Ascending aorta (tissue), 2 donors: ENCODE results near the gene DDHD1. TPM values are rescaled to one million over a fixed set of nuclear protein-coding genes. Genes with fewer than 3 reads are reported as not detected.
A peak's percentile ranks its signal among the peaks of the same experiment; 100 is the strongest.

Source experiments
- DNase-seq, 2 donors: peaks; one replicate each; pipeline ENCODE4 v3.0.0-alpha.2; 2019; ENCODE audit warnings: low spot score in 2 of 2
- H3K27ac ChIP-seq, 2 donors: fragments of 200-600 bp; sonication (generic); one replicate each; pipeline ENCODE4 v1.5.1; 2016 to 2017; ENCODE audit warnings: mild to moderate bottlenecking in 1 of 2
- H3K27me3 ChIP-seq: fragments of 200-600 bp; sonication (generic); one replicate; pipeline ENCODE4 v1.5.1; 2017
- H3K36me3 ChIP-seq, 2 donors: fragments of 200-600 bp; sonication (generic); one replicate each; pipeline ENCODE4 v1.5.1; 2016
- H3K4me1 ChIP-seq, 2 donors: fragments of 200-600 bp; sonication (generic); one replicate each; pipeline ENCODE4 v1.5.1; 2016 to 2017; ENCODE audit warnings: mild to moderate bottlenecking in 1 of 2
- H3K4me3 ChIP-seq, 2 donors: fragments of 200-600 bp; sonication (generic); one replicate each; pipeline ENCODE4 v1.5.1; 2016 to 2017; ENCODE audit warnings: mild to moderate bottlenecking in 1 of 2
- H3K9me3 ChIP-seq, 2 donors: fragments of 200-600 bp; sonication (generic); one replicate each; pipeline ENCODE4 v1.5.1; 2016
- intact Hi-C: fragments of 100-400 bp; cut with DNase I; formaldehyde crosslinking; loops from one replicate; pipeline ENCODE4 v1.15.1; 2023
- total RNA-seq: library from RNA; depleted of rRNA; stranded (reverse); fragments of >200 nt; gene quantifications from one replicate; pipeline ENCODE4 v1.1.0, GENCODE V29; 2016
- TF ChIP-seq, protein P1 (sequence below), 3 experiments: fragments of 200-600 bp in 2 of 3; fragments of 450-650 bp in 1 of 3; sonication (generic) in 2 of 3; IDR thresholded peaks; one replicate each; pipeline ENCODE4 v1.5.1; 2016 to 2019; ENCODE audit warnings: antibody characterized with exemption in 3 of 3, mild to moderate bottlenecking in 1 of 3, moderate library complexity in 1 of 3

Gene DDHD1
- total RNA-seq, 1 donor from 2014 or later = 21.3 TPM

DNA sequence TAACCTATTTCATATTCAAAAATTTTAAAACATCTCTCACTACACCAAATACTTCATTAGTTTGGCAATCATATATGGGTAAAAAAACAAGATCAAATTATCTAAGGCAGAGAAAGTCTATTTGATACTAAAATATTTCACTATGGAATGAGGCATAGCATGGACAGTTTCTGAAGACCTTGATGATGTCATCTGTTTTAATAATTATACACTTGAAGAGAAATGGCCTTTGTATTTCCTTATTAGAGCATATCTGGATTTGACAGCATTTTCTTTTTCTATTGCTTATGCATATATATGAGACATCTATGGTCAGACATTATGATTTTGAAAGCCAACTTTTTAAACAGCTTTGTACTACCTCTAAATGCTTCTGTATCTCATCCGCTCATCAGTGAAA lies 88.6 kb downstream of the DDHD1 start:
- Histone ChIP-seq H3K4me1 (no peaks in the 10 kb centered on the region), H3K27ac (no peak overlapping the region), H3K4me3 (no peak overlapping the region), H3K27me3 (no peaks in the 10 kb centered on the region), H3K36me3 (no peaks in the 10 kb centered on the region), H3K9me3 (no peaks in the 10 kb centered on the region)
- intact Hi-C loops = no loop called here
- TF ChIP-seq, protein P1, sequence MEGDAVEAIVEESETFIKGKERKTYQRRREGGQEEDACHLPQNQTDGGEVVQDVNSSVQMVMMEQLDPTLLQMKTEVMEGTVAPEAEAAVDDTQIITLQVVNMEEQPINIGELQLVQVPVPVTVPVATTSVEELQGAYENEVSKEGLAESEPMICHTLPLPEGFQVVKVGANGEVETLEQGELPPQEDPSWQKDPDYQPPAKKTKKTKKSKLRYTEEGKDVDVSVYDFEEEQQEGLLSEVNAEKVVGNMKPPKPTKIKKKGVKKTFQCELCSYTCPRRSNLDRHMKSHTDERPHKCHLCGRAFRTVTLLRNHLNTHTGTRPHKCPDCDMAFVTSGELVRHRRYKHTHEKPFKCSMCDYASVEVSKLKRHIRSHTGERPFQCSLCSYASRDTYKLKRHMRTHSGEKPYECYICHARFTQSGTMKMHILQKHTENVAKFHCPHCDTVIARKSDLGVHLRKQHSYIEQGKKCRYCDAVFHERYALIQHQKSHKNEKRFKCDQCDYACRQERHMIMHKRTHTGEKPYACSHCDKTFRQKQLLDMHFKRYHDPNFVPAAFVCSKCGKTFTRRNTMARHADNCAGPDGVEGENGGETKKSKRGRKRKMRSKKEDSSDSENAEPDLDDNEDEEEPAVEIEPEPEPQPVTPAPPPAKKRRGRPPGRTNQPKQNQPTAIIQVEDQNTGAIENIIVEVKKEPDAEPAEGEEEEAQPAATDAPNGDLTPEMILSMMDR (IDR thresholded peaks at IDR 0.05) = no peak
- no peak for DNase-seq

DNA sequence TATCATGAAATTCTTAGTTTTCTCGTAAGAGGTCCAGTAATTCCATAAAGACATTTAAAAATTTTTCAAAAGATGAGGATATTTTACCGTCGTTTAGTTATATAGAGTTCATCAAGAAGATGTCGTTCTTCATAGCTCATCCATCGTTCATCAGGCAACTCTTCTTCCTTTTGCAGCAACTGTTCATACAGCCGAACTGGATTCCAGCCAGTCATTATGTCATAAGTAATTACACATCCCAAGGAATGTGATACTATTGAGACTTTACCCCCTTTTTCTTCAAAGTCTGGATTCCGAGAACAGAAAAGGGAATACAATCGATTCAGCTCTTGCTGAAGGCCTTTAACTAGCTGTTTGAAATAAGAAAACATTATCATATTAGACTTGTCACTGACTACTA lies 90.3 kb downstream of the DDHD1 start:
- no peak overlapping the region for H3K4me3 ChIP-seq
- no peaks in the 10 kb centered on the region for H3K9me3 ChIP-seq
- H3K4me1 ChIP-seq = no peaks in the 10 kb centered on the region
- H3K27ac ChIP-seq = no peak overlapping the region
- intact Hi-C loops = no loop called here
- TF ChIP-seq, protein P1 (IDR thresholded peaks at IDR 0.05) = no peak
- no peaks in the 10 kb centered on the region for H3K27me3 ChIP-seq
- H3K36me3 ChIP-seq = no peaks in the 10 kb centered on the region
- no peak for DNase-seq

DNA sequence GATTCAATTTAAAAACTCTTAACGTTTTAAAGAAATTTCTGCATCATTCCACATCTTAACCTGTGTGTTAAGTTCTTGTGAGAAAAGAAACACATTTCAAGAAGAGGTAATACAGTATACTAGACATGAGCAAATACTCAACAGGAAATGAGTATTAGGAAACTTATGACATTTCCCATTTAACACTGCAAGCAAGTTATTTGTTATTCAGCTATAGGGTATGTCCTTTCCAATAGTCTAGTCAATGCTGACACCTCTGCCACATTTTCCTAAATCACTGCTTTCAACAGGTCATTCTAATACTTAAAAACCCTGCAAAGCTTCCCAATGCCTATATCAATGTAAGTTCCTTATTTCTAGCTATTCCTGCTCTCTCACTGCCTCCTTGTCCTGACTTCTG lies 93.1 kb downstream of the DDHD1 start:
- H3K4me3 ChIP-seq = no peak overlapping the region
- no peaks in the 10 kb centered on the region for H3K36me3 ChIP-seq
- TF ChIP-seq, protein P1 (IDR thresholded peaks at IDR 0.05) = no peak
- no peak overlapping the region for H3K27ac ChIP-seq
- H3K27me3 ChIP-seq = no peaks in the 10 kb centered on the region
- H3K4me1 ChIP-seq = no peaks in the 10 kb centered on the region
- intact Hi-C loops = no loop called here
- DNase-seq = no peak
- H3K9me3 ChIP-seq = no peaks in the 10 kb centered on the region

DNA sequence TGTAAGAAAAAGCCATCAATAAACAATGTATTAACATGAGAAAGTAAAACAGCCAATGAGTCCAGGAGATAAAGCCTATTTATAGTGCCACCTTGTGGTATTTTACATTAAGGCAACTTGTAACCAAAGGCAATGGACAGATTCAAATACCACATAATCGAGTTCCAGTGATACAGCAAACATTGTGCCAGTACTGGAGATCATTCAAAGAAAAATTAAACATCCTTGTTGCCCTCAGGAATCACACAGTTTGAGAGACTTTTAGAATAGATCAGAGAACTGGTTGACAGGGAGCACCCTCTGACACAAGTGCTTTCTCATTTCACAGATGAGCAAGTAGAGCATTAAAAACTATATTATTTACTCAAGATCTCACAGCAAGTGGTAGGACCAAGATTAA lies 98.1 kb downstream of the DDHD1 start:
- Histone ChIP-seq H3K4me1 (no peaks in the 10 kb centered on the region), H3K27ac (no peak overlapping the region), H3K4me3 (no peak overlapping the region), H3K9me3 (no peaks in the 10 kb centered on the region), H3K36me3 (no peaks in the 10 kb centered on the region), H3K27me3 (no peaks in the 10 kb centered on the region)
- intact Hi-C loops = loop anchor here (2.0 to 5.0 kb wide), 2 partner anchors 93 to 232 kb away; no protein-coding TSS in a partner anchor
- TF ChIP-seq, protein P1 (IDR thresholded peaks at IDR 0.05) = peak; percentile 19 to 77 (median 74)
- DNase-seq = no peak

DNA sequence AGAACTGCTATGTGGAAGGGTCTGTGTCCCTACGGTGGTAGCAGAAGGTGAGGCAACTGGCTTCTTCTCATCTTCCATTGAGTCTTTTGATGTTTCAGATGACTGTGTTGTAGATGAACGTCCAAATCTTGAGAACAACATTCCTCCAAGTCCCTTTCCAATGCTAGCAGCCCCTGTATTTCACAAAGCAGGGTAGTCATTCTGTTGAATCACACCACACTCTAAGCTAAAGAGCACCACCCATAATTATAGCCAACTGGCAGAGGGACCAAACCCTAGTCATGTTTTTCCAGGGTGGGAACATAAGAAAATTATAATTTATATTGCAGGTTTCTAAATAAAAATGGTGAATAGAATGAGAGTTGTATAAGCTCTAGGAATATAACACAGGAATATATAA lies 98.7 kb downstream of the DDHD1 start:
- H3K9me3 ChIP-seq = no peaks in the 10 kb centered on the region
- DNase-seq = no peak
- no peak overlapping the region for H3K27ac ChIP-seq
- H3K4me1 ChIP-seq = no peaks in the 10 kb centered on the region
- no peaks in the 10 kb centered on the region for H3K27me3 ChIP-seq
- intact Hi-C loops = loop anchor here (2.0 kb wide), 1 partner anchor 232 kb away; no protein-coding TSS in a partner anchor
- no peak overlapping the region for H3K4me3 ChIP-seq
- H3K36me3 ChIP-seq = no peaks in the 10 kb centered on the region
- TF ChIP-seq, protein P1 (IDR thresholded peaks at IDR 0.05) = no peak

DNA sequence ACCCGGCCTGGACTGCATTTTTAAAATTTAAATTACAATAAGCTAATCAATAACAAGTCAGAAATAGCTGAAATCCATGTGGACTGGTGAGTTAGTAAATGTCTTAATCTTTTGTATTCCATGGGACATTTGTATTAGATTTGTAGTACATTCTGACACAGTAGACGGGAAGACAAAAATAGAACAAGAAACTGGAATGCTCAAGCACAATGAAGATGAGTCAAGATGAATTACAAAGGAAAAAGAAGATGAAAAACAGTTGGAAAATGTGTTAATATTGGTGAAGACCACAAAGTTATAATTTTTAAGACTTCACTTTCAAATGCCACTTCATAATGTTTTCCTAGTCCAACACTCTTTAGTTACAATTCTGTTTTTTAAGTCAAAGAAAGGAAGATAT lies 104.5 kb downstream of the DDHD1 start:
- Histone ChIP-seq H3K27ac (no peak overlapping the region), H3K4me1 (peaks cover 0 to 13% of the 10 kb centered on the region in 2 donors), H3K9me3 (no peaks in the 10 kb centered on the region), H3K27me3 (no peaks in the 10 kb centered on the region), H3K4me3 (no peak overlapping the region), H3K36me3 (no peaks in the 10 kb centered on the region)
- no peak for DNase-seq
- TF ChIP-seq, protein P1 (IDR thresholded peaks at IDR 0.05) = no peak
- intact Hi-C loops = no loop called here
